Activated naive CD4-positive, alpha-beta T cell treated with anti-CD3 and anti-CD28 coated beads, Interleukin-2, amount 50 U/mL, for 24 hours (primary cell): ENCODE data around the gene DRAM1.

Experiments used
- H3K27ac Mint-ChIP-seq: one replicate; pipeline ENCODE4 v1.8.0; 2021; ENCODE audit warnings: mild to moderate bottlenecking, mixed read lengths
- H3K27me3 Mint-ChIP-seq: one replicate; pipeline ENCODE4 v1.8.0; 2021; ENCODE audit warnings: mixed read lengths
- H3K36me3 Mint-ChIP-seq: one replicate; pipeline ENCODE4 v1.8.0; 2021; ENCODE audit warnings: mixed read lengths
- H3K4me1 Mint-ChIP-seq: one replicate; pipeline ENCODE4 v1.8.0; 2021; ENCODE audit warnings: mixed read lengths
- H3K4me3 Mint-ChIP-seq: one replicate; pipeline ENCODE4 v1.8.0; 2021; ENCODE audit warnings: mild to moderate bottlenecking, mixed read lengths
- H3K9me3 Mint-ChIP-seq: one replicate; pipeline ENCODE4 v1.8.0; 2021; ENCODE audit warnings: mixed read lengths

The DRAM1 gene

GRCh38 chr12:101919447-101919846 is 42.1 kb downstream of the DRAM1 start:
- H3K4me3 Mint-ChIP-seq = no peak overlapping the region
- peaks cover 8% of the 10 kb centered on the region for H3K4me1 Mint-ChIP-seq
- no peaks in the 10 kb centered on the region for H3K27me3 Mint-ChIP-seq
- no peak overlapping the region for H3K27ac Mint-ChIP-seq
- no peaks in the 10 kb centered on the region for H3K36me3 Mint-ChIP-seq
- H3K9me3 Mint-ChIP-seq = no peaks in the 10 kb centered on the region

- no peaks in the 10 kb centered on the region for H3K9me3 Mint-ChIP-seq
- no peak overlapping the region for H3K4me3 Mint-ChIP-seq
- no peaks in the 10 kb centered on the region for H3K36me3 Mint-ChIP-seq
- H3K4me1 Mint-ChIP-seq = peaks cover 8% of the 10 kb centered on the region
- H3K27ac Mint-ChIP-seq = no peak overlapping the region
- H3K27me3 Mint-ChIP-seq = no peaks in the 10 kb centered on the region
These were observed 43.5 kb downstream of the DRAM1 start for GRCh38 chr12:101920906-101921305.

- no peak overlapping the region for H3K4me3 Mint-ChIP-seq
- H3K9me3 Mint-ChIP-seq = no peaks in the 10 kb centered on the region
These were observed 45.8 kb downstream of the DRAM1 start for GRCh38 chr12:101923045-101923718.

GRCh38 chr12:101924618-101925017 is 47.2 kb downstream of the DRAM1 start:
- H3K27ac Mint-ChIP-seq = no peak overlapping the region
- H3K36me3 Mint-ChIP-seq = no peaks in the 10 kb centered on the region
- H3K27me3 Mint-ChIP-seq = peaks cover 5% of the 10 kb centered on the region
- no peaks in the 10 kb centered on the region for H3K9me3 Mint-ChIP-seq
- H3K4me3 Mint-ChIP-seq = no peak overlapping the region
- no peaks in the 10 kb centered on the region for H3K4me1 Mint-ChIP-seq

More at GRCh38 chr12:101923045-101923718, 45.8 kb downstream of the DRAM1 start:
- Mint-ChIP-seq H3K27ac (no peak overlapping the region), H3K4me1 (no peaks in the 10 kb centered on the region), H3K36me3 (no peaks in the 10 kb centered on the region), H3K27me3 (no peaks in the 10 kb centered on the region)

- Mint-ChIP-seq H3K27me3 (peaks cover 5% of the 10 kb centered on the region), H3K4me1 (no peaks in the 10 kb centered on the region), H3K36me3 (no peaks in the 10 kb centered on the region), H3K4me3 (no peak overlapping the region), H3K27ac (no peak overlapping the region), H3K9me3 (no peaks in the 10 kb centered on the region)
These were observed 48.0 kb downstream of the DRAM1 start for GRCh38 chr12:101925361-101925760.

- Mint-ChIP-seq H3K4me3 (no peak overlapping the region), H3K9me3 (no peaks in the 10 kb centered on the region), H3K4me1 (no peaks in the 10 kb centered on the region), H3K36me3 (no peaks in the 10 kb centered on the region), H3K27me3 (peaks cover 8% of the 10 kb centered on the region), H3K27ac (no peak overlapping the region)
These were observed 48.6 kb downstream of the DRAM1 start for GRCh38 chr12:101925935-101926334.

- no peak overlapping the region for H3K27ac Mint-ChIP-seq
- H3K27me3 Mint-ChIP-seq = peaks cover 11% of the 10 kb centered on the region
- no peaks in the 10 kb centered on the region for H3K9me3 Mint-ChIP-seq
- H3K4me1 Mint-ChIP-seq = no peaks in the 10 kb centered on the region
- no peaks in the 10 kb centered on the region for H3K36me3 Mint-ChIP-seq
- H3K4me3 Mint-ChIP-seq = no peak overlapping the region
These were observed 49.7 kb downstream of the DRAM1 start for GRCh38 chr12:101927036-101927435.

GRCh38 chr12:101927999-101928398 is 50.6 kb downstream of the DRAM1 start:
- H3K4me3 Mint-ChIP-seq = no peak overlapping the region
- H3K4me1 Mint-ChIP-seq = no peaks in the 10 kb centered on the region
- no peaks in the 10 kb centered on the region for H3K9me3 Mint-ChIP-seq
- no peaks in the 10 kb centered on the region for H3K36me3 Mint-ChIP-seq
- peaks cover 11% of the 10 kb centered on the region for H3K27me3 Mint-ChIP-seq
- H3K27ac Mint-ChIP-seq = no peak overlapping the region

GRCh38 chr12:101928556-101928955 is 51.2 kb downstream of the DRAM1 start:
- Mint-ChIP-seq H3K9me3 (no peaks in the 10 kb centered on the region), H3K4me1 (no peaks in the 10 kb centered on the region), H3K27ac (no peak overlapping the region), H3K27me3 (peaks cover 11% of the 10 kb centered on the region), H3K4me3 (no peak overlapping the region), H3K36me3 (no peaks in the 10 kb centered on the region)

- H3K4me1 Mint-ChIP-seq = no peaks in the 10 kb centered on the region
- no peak overlapping the region for H3K4me3 Mint-ChIP-seq
- no peaks in the 10 kb centered on the region for H3K36me3 Mint-ChIP-seq
- H3K27me3 Mint-ChIP-seq = peaks cover 11% of the 10 kb centered on the region
- no peaks in the 10 kb centered on the region for H3K9me3 Mint-ChIP-seq
- H3K27ac Mint-ChIP-seq = no peak overlapping the region
These were observed 52.1 kb downstream of the DRAM1 start for GRCh38 chr12:101929365-101930041.

GRCh38 chr12:101931498-101932326 is 54.3 kb downstream of the DRAM1 start:
- H3K4me1 Mint-ChIP-seq = no peaks in the 10 kb centered on the region

GRCh38 chr12:101933866-101934514 is 56.6 kb downstream of the DRAM1 start:
- H3K27ac Mint-ChIP-seq = no peak overlapping the region
- peaks cover 9% of the 10 kb centered on the region for H3K27me3 Mint-ChIP-seq
- no peaks in the 10 kb centered on the region for H3K36me3 Mint-ChIP-seq
- no peak overlapping the region for H3K4me3 Mint-ChIP-seq
- no peaks in the 10 kb centered on the region for H3K4me1 Mint-ChIP-seq
- H3K9me3 Mint-ChIP-seq = no peaks in the 10 kb centered on the region

More at GRCh38 chr12:101931498-101932326, 54.3 kb downstream of the DRAM1 start:
- Mint-ChIP-seq H3K27ac (no peak overlapping the region), H3K27me3 (peaks cover 12% of the 10 kb centered on the region), H3K9me3 (no peaks in the 10 kb centered on the region), H3K4me3 (no peak overlapping the region), H3K36me3 (no peaks in the 10 kb centered on the region)

- H3K36me3 Mint-ChIP-seq = no peaks in the 10 kb centered on the region
- H3K9me3 Mint-ChIP-seq = no peaks in the 10 kb centered on the region
- no peaks in the 10 kb centered on the region for H3K4me1 Mint-ChIP-seq
- no peak overlapping the region for H3K27ac Mint-ChIP-seq
- no peak overlapping the region for H3K4me3 Mint-ChIP-seq
- H3K27me3 Mint-ChIP-seq = peaks cover 9% of the 10 kb centered on the region
These were observed 58.7 kb downstream of the DRAM1 start for GRCh38 chr12:101935890-101936746.

- Mint-ChIP-seq H3K4me3 (no peak overlapping the region), H3K9me3 (no peaks in the 10 kb centered on the region), H3K27me3 (peaks cover 11% of the 10 kb centered on the region), H3K27ac (no peak overlapping the region), H3K36me3 (no peaks in the 10 kb centered on the region), H3K4me1 (no peaks in the 10 kb centered on the region)
These were observed 61.9 kb downstream of the DRAM1 start for GRCh38 chr12:101939306-101939705.

- no peaks in the 10 kb centered on the region for H3K9me3 Mint-ChIP-seq
- no peaks in the 10 kb centered on the region for H3K36me3 Mint-ChIP-seq
- H3K4me3 Mint-ChIP-seq = no peak overlapping the region
- H3K4me1 Mint-ChIP-seq = no peaks in the 10 kb centered on the region
- H3K27ac Mint-ChIP-seq = no peak overlapping the region
- peaks cover 11% of the 10 kb centered on the region for H3K27me3 Mint-ChIP-seq
These were observed 62.5 kb downstream of the DRAM1 start for GRCh38 chr12:101939856-101940265.
